ENCODE results near the gene LRRC4B. TPM values are rescaled to one million over a fixed set of nuclear protein-coding genes. Genes with fewer than 3 reads are reported as not detected.

The LRRC4B gene
- total RNA-seq, 1 donor from 2014 or later, result not detected

GRCh38 chr19:50542943-50543342, 25.3 kb downstream of the LRRC4B start:
- no peak for DNase-seq (ENCODE audit: low read depth)
- no peak overlapping the region for H3K4me3 Mint-ChIP-seq (ENCODE audit: unreplicated experiment)
- no peaks in the 10 kb centered on the region for H3K36me3 ChIP-seq (ENCODE audit: insufficient read depth, low read length)
- no peak overlapping the region for H2AFZ ChIP-seq (ENCODE audit: low read depth, low read length)
- TF ChIP-seq, protein P1, sequence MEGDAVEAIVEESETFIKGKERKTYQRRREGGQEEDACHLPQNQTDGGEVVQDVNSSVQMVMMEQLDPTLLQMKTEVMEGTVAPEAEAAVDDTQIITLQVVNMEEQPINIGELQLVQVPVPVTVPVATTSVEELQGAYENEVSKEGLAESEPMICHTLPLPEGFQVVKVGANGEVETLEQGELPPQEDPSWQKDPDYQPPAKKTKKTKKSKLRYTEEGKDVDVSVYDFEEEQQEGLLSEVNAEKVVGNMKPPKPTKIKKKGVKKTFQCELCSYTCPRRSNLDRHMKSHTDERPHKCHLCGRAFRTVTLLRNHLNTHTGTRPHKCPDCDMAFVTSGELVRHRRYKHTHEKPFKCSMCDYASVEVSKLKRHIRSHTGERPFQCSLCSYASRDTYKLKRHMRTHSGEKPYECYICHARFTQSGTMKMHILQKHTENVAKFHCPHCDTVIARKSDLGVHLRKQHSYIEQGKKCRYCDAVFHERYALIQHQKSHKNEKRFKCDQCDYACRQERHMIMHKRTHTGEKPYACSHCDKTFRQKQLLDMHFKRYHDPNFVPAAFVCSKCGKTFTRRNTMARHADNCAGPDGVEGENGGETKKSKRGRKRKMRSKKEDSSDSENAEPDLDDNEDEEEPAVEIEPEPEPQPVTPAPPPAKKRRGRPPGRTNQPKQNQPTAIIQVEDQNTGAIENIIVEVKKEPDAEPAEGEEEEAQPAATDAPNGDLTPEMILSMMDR (IDR thresholded peaks at IDR 0.05; ENCODE audit: insufficient read depth, low read depth, low read length), result no peak
- no peak for TF ChIP-seq EZH2 (IDR thresholded peaks at IDR 0.05; ENCODE audit: insufficient read depth, low read length)
- no peak overlapping the region for H3K27ac ChIP-seq (ENCODE audit: low read depth, low read length)
- no peaks in the 10 kb centered on the region for H3K27me3 Mint-ChIP-seq (ENCODE audit: low read depth, unreplicated experiment)
- H3K36me3 Mint-ChIP-seq (ENCODE audit: low read depth, unreplicated experiment), result no peaks in the 10 kb centered on the region
- H3K4me1 ChIP-seq (ENCODE audit: insufficient read depth, low read length), result no peaks in the 10 kb centered on the region
- H3K4me2 ChIP-seq (ENCODE audit: low read length), result no peak overlapping the region
- H3K9me3 Mint-ChIP-seq (ENCODE audit: unreplicated experiment), result peaks cover 17% of the 10 kb centered on the region
- H3K4me1 Mint-ChIP-seq (ENCODE audit: low read depth, unreplicated experiment), result no peaks in the 10 kb centered on the region
- H3K27me3 ChIP-seq (ENCODE audit: insufficient read depth, low read length), result no peaks in the 10 kb centered on the region
- no peaks in the 10 kb centered on the region for H4K20me1 ChIP-seq (ENCODE audit: insufficient read depth, low read length)
- no peaks in the 10 kb centered on the region for H3K9me3 ChIP-seq (ENCODE audit: insufficient read depth, low read depth, low read length)
- FAIRE-seq, result no peak
- H3K9ac ChIP-seq (ENCODE audit: low read length), result no peak overlapping the region
- H3K4me3 ChIP-seq (ENCODE audit: insufficient read depth, low read depth, low read length), result no peak overlapping the region
- no peak overlapping the region for H3K27ac Mint-ChIP-seq (ENCODE audit: unreplicated experiment)
- no peaks in the 10 kb centered on the region for H3K79me2 ChIP-seq (ENCODE audit: insufficient read depth, low read length)

- FAIRE-seq, result no peak
These were observed 30.4 kb downstream of the LRRC4B start for GRCh38 chr19:50537769-50538230.

GRCh38 chr19:50537306-50537685, 30.9 kb downstream of the LRRC4B start:
- H3K4me2 ChIP-seq (ENCODE audit: low read length), result no peak overlapping the region
- no peak overlapping the region for H3K9ac ChIP-seq (ENCODE audit: low read length)
- no peak for FAIRE-seq
- Mint-ChIP-seq H3K27me3 (ENCODE audit: low read depth, unreplicated experiment) (no peaks in the 10 kb centered on the region), H3K4me3 (ENCODE audit: unreplicated experiment) (no peak overlapping the region), H3K4me1 (ENCODE audit: low read depth, unreplicated experiment) (no peaks in the 10 kb centered on the region), H3K36me3 (ENCODE audit: low read depth, unreplicated experiment) (no peaks in the 10 kb centered on the region), H3K9me3 (ENCODE audit: unreplicated experiment) (peaks cover 19% of the 10 kb centered on the region), H3K27ac (ENCODE audit: unreplicated experiment) (no peak overlapping the region)
- H3K4me3 ChIP-seq (ENCODE audit: insufficient read depth, low read depth, low read length), result no peak overlapping the region
- no peaks in the 10 kb centered on the region for H4K20me1 ChIP-seq (ENCODE audit: insufficient read depth, low read length)
- H3K27me3 ChIP-seq (ENCODE audit: insufficient read depth, low read length), result no peaks in the 10 kb centered on the region
- TF ChIP-seq, protein P1 (IDR thresholded peaks at IDR 0.05; ENCODE audit: insufficient read depth, low read depth, low read length), result no peak
- no peak overlapping the region for H2AFZ ChIP-seq (ENCODE audit: low read depth, low read length)
- H3K9me3 ChIP-seq (ENCODE audit: insufficient read depth, low read depth, low read length), result peaks cover 6% of the 10 kb centered on the region
- H3K36me3 ChIP-seq (ENCODE audit: insufficient read depth, low read length), result no peaks in the 10 kb centered on the region
- H3K79me2 ChIP-seq (ENCODE audit: insufficient read depth, low read length), result no peaks in the 10 kb centered on the region
- no peak overlapping the region for H3K27ac ChIP-seq (ENCODE audit: low read depth, low read length)
- peak; percentile 4 for DNase-seq (ENCODE audit: low read depth)
- no peaks in the 10 kb centered on the region for H3K4me1 ChIP-seq (ENCODE audit: insufficient read depth, low read length)

More at GRCh38 chr19:50537769-50538230, 30.4 kb downstream of the LRRC4B start:
- Histone ChIP-seq H2AFZ (ENCODE audit: low read depth, low read length) (no peak overlapping the region), H3K36me3 (ENCODE audit: insufficient read depth, low read length) (no peaks in the 10 kb centered on the region), H3K9ac (ENCODE audit: low read length) (no peak overlapping the region), H3K27me3 (ENCODE audit: insufficient read depth, low read length) (no peaks in the 10 kb centered on the region), H3K4me2 (ENCODE audit: low read length) (no peak overlapping the region), H3K4me3 (ENCODE audit: insufficient read depth, low read depth, low read length) (no peak overlapping the region), H4K20me1 (ENCODE audit: insufficient read depth, low read length) (no peaks in the 10 kb centered on the region), H3K9me3 (ENCODE audit: insufficient read depth, low read depth, low read length) (peaks cover under 1% of the 10 kb centered on the region), H3K27ac (ENCODE audit: low read depth, low read length) (no peak overlapping the region), H3K79me2 (ENCODE audit: insufficient read depth, low read length) (no peaks in the 10 kb centered on the region), H3K4me1 (ENCODE audit: insufficient read depth, low read length) (no peaks in the 10 kb centered on the region)
- H3K9me3 Mint-ChIP-seq (ENCODE audit: unreplicated experiment), result peaks cover 14% of the 10 kb centered on the region
- no peak overlapping the region for H3K27ac Mint-ChIP-seq (ENCODE audit: unreplicated experiment)
- peak; percentile 48 for DNase-seq (ENCODE audit: low read depth)
- no peaks in the 10 kb centered on the region for H3K4me1 Mint-ChIP-seq (ENCODE audit: low read depth, unreplicated experiment)
- no peaks in the 10 kb centered on the region for H3K36me3 Mint-ChIP-seq (ENCODE audit: low read depth, unreplicated experiment)
- TF ChIP-seq, protein P1 (IDR thresholded peaks at IDR 0.05; ENCODE audit: insufficient read depth, low read depth, low read length), result peak; percentile 62
- no peak for TF ChIP-seq EZH2 (IDR thresholded peaks at IDR 0.05; ENCODE audit: insufficient read depth, low read length)
- H3K4me3 Mint-ChIP-seq (ENCODE audit: unreplicated experiment), result no peak overlapping the region
- no peaks in the 10 kb centered on the region for H3K27me3 Mint-ChIP-seq (ENCODE audit: low read depth, unreplicated experiment)

Data from astrocyte (in vitro differentiated cells and primary cell).